ENCODE results near the gene SNED1.

SNED1 gene

DNA sequence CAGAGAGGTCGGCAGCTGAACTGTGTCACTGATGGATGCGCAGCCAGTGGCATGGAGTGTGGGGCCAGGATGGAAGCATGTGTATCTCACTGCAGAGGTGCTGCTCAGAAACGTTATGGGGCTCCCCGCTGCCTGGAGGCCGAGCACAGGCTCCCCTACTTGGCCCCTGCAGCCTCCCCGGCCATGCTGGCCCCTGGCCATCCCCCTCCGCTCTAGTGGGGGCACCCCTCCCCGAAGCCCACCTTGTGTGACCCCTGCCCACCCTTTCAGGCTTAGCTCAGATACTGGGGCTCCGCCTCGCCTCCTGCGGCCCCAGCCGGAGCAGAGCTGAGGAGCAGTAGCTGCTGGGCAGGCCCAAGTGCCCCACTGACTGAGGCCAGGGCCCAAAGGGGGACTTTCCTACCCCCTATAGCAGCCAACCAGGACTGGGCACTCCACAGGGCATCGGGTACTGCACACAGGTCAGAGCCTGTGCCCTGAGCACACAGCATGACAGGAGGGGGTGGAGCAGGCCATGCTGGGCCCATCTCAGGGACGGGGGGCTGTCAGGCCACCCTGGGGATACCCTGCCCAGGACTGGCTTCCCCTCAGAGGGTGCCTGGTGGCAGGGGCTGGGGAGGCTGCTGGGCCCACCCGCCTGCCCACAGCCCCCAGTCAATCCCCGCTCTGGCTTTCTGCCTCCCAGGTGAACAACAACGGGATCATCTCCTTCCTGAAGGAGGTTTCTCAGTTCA is 31.3 kb downstream of the SNED1 start:
- DNase-seq (ENCODE audit: low read depth, low spot score), result no peak

DNA sequence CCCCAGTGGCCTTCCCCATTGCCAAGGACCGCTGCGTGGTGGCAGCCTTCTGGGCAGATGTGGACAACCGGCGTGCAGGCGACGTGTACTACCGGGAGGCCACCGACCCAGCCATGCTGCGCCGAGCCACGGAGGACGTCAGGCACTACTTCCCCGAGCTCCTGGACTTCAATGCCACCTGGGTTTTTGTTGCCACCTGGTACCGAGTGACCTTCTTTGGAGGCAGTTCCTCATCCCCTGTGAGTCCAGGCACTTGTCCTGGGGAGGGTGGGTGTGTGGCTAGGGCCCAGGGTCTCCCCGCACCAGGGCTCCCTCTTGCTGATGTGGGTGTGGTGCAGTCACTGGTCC is 31.9 kb downstream of the SNED1 start:
- DNase-seq (ENCODE audit: low read depth, low spot score), result no peak

DNA sequence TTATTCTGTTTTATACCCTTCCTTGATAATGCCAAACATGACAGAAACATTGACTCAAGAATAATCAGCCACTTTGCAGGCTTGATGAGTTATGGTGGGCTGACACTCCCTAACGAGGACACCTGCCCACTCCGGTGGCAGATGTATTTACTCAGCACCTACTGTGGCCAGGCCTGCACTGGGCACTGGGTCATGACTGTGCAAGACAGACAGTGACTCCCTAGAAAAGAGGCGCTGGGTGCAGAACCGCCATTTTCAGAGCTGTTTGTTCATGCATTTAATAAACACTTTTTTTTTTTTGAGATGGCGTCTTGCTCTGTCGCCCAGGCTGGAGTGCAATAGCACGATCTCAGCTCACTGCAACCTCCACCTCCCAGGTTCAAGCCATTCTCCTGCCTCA is 32.5 kb downstream of the SNED1 start:
- no peak for DNase-seq (ENCODE audit: low read depth, low spot score)

DNA sequence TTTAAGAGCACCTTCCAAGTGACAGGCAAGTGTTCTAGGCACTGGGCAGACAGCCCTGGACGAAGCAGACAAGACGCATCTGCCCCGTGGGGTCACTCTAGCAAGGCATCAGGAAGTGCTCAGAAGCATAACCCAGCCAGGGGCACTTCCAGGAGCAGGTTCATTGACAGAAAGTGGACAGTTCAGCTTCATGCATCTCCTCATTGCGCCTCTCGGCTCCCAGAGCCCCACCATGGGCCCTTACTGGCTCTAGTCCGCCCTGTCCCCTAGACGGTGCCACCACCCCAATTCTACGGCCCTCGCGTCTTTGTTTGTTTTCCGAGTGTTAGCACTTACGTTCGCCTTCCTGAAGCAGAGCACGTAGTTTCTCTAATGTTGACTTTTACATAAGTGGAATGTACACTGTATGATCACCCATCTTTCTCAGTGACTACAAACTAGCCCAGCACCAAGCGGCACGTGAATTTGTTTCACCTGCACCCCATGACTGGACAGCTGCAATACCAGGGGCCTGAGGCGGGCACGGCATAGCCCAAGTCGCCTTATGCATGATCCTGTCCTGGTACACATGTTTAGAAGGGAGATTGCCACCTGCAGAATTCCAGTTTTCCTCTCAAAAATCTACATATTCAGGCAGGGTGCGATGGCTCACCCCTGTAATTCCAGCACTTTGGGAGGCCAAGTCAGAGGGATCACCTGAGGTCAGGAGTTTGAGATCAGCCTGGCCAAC is 33.2 kb downstream of the SNED1 start:
- DNase-seq (ENCODE audit: low read depth, low spot score), result no peak

DNA sequence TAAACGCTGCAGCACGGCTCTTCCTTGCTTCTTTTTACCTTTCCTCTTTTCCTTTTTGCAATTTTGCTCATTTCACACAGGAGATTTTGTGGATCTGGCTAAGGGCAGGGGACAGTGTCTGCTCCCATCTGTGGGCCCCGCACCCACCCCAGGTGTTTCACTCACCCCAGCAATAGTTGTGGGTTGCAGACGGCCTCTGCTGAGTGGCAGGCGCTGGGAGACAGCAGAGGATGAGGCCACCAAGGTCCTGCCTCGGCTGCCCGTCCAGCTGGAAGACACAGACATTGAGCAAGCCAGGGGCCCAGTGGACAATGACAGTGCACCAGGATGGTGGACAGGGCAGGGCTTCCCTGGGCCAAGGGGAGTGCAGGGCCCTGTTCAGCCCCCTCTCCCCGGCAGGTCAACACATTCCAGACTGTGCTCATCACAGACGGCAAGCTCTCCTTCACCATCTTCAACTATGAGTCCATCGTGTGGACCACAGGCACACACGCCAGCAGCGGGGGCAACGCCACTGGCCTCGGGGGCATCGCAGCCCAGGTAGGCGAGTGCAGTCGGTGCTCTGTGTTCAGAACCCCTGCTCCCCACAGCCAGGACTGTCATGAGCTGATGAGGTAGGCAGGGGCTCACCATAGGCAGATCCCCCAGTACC is 35.0 kb downstream of the SNED1 start:
- DNase-seq (ENCODE audit: low read depth, low spot score), result no peak

DNA sequence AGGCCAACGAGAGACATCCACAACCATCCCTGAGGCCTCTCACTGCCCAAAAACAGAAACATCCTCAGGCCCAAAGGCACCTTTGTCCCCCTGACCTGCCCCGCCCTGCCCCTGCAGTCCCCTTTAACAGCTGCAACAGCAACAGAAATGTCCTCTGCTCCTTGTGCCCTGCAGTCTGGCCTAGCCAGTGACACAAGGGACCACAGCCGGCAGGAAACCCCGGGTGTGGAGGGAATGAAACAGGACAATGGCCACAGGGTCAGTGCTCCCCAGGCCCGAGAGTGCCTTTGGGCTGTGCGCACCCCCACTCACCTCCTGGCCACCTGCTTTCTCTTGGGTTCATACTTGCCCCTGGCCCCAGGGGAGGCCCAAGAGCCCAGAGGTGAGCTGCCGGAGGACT is 35.6 kb downstream of the SNED1 start:
- DNase-seq (ENCODE audit: low read depth, low spot score), result no peak

DNA sequence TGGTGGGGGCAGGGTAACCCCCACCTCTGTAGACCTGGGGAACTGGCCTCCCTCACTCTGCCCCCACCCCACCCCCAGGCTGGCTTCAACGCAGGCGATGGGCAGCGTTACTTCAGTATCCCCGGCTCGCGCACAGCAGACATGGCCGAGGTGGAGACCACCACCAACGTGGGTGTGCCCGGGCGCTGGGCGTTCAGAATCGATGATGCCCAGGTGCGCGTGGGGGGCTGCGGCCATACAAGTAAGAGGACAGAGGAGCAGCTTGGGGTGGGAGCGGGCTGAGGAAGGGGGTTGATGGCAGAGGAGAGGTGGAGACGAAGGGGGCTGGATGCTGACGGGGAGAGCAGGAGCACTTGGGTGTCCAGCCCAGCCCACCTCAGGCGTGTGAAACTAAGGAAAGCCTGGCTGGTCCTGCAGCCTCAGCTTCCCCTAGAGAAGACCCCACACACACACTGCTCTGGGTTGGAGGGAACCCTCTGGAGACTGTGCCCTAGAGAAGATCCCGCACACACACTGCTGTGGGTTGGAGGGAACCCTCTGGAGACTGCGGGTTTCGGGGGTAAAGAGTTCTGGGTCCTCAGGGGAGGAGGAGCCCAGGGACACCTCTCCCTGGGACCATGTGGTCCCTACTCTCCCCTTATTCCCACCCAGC is 36.2 kb downstream of the SNED1 start:
- DNase-seq (ENCODE audit: low read depth, low spot score), result no peak

DNA sequence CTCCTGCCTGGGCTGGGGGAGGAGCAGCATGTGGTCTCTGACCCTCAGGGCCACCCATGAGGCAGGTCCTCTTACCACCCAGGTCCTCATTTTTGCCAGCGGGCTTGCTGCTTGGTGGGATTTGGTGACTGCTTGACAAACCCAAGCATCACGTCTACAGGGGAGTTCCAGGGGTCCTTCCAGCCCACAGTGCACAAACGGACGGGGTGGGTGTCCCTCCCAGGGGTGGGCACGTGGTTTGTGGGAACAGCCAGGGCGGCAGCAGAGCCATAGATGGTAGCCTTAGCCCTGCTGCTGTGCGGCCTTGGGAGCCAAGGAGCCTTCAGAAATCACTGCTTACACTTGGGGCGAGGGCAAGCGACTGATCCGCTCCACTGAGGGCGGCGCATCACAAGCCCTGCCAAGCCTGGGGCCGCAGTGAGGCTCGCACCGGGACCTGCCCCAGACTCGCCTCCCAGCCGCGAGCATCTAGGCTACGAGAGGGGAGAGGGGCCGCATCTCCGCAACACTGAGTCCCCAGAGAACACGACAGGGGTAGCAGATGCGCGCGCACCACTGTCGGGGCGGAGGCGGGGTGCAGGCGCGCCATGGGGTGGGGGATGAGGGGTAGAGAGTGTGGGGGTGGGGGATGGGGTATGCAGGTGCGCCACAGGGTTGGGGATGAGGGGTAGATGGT is 36.9 kb downstream of the SNED1 start:
- no peak for DNase-seq (ENCODE audit: low read depth, low spot score)

DNA sequence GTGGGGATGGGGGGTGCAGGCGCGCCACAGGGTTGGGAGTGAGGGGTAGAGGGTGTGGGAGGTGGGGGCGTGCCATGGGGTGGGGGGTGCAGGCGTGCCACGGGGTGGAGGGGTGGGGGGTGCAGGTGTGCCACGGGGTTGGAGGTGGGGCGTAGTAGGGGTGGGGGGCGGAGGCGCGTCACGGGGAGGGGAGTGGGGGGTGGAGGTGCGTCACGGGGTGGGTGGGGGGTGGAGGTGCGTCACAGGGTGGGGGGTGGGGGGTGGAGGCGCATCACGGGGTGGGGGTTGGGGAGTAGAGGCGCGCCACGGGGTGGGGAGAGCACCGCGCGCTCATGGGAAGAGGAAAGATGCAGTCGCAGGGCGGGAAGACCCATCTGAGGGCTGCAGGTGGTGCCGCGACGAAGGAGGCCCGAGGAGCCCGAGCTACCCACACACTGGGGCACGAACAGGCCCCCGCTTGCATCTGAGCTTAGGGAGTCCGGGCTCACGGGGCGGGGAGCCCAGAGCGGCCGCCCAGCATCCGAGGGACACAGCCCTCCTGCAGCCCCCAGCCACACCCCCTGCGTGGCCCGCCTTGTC is 37.5 kb downstream of the SNED1 start:
- DNase-seq (ENCODE audit: low read depth, low spot score), result no peak

DNA sequence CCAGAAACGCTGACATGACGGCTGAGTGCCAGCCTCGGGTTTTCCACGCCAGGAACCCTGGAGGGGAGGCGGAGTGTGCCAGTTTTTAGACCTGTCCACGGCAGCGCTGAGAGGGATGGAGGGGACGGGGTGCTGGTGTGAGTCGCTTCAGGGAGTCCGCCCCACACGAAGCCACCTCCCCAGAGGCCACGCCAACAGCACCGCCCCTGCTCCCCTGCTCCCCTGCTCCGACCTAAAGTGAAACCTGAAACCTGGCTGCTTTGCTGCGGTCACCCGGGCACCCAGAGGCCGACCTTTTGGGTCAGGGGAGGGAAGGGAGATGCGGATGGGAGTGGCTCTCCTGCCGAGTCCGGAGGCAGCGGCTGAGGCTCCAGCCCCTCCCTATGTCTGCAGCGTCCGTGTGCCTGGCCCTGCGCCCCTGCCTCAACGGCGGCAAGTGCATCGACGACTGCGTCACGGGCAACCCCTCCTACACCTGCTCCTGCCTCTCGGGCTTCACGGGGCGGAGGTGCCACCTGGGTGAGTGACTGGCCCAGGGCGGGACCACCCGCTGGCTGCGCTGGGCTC is 38.1 kb downstream of the SNED1 start:
- no peak for DNase-seq (ENCODE audit: low read depth, low spot score)

DNA sequence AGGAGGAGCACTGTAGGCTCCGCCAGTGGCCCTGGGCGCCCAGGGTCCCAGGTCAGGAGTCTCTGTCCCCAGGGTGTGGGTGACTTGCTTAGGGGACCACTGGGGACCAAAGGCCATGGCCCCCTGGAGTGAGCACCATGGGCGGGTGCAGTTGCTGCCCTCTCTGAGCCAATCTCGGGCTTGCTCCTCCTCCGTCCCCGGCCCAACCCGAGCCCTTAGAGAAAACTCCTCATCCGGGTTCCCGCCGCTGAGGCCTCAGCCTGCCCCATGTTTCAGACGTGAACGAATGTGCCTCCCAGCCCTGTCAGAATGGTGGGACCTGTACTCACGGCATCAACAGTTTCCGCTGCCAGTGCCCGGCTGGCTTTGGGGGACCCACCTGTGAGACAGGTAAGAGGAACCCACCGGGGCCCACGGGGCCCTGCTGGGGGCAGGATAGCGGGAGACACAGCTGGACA is 38.6 kb downstream of the SNED1 start:
- no peak for DNase-seq (ENCODE audit: low read depth, low spot score)

DNA sequence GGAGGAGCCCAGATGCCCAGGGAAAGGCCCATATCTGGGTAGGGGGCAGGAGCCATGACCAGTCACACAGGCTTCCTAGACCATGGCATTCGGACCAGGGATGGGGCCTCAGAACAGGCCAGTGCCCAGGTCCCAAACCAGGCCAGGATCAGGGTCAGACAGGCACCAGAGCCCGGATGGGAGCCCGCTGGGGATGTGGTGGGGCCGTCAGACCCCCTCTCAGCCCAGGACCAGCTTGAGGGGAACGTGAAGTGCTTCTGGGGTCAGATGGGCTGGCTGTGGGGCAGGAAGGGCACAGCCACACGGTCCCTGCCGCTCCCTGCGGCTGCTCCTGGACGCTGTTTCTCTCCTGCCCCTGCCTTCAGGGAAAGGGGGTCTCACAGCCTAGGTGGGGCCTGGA is 39.1 kb downstream of the SNED1 start:
- no peak for DNase-seq (ENCODE audit: low read depth, low spot score)

DNA sequence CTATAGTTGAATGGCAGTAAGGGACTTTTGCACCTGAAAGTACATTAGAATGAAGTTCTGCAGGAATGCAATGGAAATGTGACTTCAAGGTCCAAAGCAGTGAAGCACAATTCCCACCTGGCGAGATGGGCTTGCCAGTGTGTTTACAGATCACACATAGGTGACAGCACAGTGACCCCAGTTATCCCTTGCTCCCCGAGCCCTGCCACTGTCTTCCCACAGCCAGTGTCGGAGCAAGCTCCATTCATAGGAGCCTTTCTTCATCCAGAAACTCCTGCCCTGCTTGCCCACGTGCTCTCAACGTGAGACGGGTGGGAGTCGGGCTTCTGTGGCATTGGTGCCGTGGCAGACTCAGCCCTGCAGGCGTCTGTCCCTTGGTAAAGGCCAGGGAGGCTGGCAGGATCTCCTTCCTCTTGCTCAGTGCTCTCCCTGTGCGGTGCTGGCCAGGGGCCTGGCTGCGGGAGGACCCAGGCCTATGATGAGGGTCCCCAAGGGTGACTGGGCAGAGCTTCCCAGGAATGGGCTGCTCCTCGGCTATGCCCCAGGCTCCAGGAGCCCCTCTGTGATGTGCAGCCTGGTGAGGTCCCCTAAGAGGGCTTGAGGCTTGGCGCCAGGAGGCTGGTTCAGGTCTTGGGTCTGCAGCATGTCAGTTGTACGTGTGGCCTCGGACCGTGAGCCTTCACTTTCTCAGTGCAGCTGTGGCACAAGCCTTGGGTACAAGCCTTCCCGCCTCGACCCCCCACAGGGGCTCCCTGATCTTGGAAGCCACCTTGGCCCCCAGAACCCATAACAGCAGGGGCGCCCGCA is 40.2 kb downstream of the SNED1 start:
- DNase-seq (ENCODE audit: low read depth, low spot score), result no peak

DNA sequence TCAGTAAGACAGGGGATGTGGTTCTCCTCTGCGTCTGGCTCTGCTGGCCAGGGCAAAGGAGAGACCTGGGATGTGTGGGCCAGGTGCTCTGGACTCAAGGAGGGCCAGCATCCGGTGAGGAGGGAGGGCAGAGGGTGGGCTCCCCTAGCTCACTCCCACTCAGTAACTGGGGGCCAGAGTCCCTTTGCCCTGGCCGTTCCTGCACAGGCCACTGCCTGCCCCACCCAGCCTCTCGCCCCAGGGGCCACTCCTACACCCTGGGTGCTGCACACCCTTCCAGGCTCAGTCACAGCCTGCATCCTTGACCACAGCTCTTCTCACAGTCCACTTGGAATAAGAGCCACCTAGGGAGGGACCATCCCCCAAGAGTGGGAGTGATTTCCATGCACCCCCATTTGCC is 41.0 kb downstream of the SNED1 start:
- DNase-seq (ENCODE audit: low read depth, low spot score), result no peak

DNA sequence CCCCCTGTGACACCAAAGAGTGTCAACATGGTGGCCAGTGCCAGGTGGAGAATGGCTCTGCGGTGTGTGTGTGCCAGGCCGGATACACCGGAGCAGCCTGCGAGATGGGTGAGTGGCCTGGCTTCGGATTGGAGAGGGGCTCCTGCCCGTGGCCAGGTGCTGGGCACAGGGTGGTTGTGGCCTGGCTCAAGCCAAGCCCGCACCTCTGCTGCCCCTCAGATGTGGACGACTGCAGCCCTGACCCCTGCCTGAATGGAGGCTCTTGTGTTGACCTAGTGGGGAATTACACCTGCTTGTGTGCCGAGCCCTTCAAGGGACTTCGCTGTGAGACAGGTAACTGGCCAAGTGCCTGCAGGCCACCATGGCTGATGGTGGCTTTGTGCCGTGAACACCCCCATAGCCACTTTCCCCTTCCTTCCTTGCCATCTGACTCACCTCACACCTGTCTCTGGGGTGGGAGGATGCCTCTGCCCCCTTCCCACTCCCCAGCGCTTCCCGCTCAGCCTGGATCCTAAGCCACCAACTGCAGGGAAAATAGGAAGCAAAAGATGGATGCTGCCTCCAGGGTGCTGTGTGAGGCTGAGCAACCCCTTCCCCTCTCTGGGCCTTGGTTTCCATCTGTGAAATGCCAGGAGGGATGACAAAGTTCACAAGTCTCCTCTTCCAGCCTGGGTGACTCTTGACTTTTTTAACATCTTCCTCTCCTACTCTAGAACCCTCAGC is 41.8 kb downstream of the SNED1 start:
- DNase-seq (ENCODE audit: low read depth, low spot score), result no peak

DNA sequence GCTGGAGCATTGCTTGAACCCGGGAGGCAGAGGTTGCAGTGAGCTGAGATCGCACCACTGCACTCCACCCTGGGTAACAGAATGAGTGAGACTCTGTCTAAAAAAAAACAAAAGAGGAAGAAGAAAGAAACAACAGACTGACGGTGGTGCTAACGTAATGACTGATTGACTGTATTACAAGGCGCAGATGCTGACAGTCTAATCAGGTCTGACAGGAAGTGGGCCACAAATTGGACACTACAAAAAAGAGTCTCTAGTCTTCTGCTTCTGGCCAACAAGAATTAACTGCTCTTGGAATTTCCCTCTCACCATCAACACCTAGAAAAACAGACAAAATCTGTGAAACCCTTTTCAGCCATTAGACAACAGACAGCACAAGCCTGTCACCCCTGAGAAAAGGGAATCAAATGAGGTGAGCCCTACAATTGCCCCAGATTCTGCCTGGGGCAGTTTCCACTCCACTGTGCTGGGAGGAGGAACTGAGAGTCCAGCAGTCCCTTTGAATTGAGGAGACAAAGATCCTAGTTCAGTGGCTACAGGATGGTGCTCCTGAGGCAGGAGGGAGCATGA is 43.3 kb downstream of the SNED1 start:
- no peak for DNase-seq (ENCODE audit: low read depth, low spot score)

DNA sequence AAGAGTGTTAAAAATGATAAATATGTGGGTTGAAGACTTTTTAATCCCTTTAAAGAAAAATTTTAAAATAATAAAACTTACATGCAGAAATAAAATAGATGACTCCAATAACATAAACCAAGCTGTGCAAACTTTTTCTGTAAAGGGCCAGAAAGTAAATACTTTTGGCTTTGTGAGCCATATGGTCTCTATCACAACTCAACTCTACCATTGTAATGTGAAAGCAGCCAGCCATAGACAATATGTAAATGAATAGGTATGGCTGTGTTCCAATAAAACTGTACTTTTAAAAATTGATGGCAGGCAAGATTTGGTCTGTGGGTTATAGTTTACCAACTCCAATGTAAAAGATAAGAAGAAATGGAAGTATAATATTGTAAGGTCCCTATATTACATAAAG is 45.2 kb downstream of the SNED1 start:
- no peak for DNase-seq (ENCODE audit: low read depth, low spot score)

DNA sequence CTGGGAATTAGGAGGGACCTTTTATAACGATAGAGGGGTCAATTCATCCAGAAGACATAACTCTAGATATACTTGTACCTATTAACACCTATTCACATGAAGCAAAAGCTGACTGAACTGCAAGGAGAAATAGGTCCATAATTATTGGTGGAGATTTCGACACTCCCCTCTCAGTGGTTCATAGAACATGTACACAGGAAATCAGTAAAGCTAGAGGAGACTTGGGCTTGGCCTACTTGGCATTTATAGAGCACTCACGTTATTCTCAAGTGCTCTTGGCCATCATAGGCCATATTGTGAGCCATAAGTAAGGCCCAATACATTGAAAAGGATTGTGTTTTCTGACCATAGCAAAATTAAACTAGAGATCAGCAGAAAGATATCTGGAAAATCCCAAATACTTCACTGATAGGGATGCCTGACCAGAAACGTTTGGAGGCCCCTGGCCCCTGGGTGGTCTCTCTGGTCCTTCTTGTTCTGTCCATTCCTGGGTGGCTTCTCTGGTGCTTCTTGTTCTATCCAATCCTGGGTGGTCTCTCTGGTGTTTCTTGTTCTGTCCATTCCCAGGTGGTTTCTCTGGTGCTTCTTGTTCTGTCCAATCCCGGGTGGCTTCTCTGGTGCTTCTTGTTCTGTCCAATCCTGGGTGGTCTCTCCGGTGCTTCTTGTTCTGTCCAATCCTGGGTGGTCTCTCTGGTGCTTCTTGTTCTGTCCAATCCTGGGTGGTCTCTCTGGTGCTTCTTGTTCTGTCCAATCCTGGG is 49.0 kb downstream of the SNED1 start:
- no peak for DNase-seq (ENCODE audit: low read depth, low spot score)
